MM.1S (cell line): ENCODE measurements around the gene DCANP1.

ENCODE experiments used
- EZH2 ChIP-seq: fragments of 300-600 bp; sonication (generic); optimal IDR thresholded peaks from 2 replicates; pipeline ENCODE3; 2017; ENCODE audit warnings: low read depth, mild to moderate bottlenecking, antibody characterized with exemption, low read length, mixed read lengths
- TF ChIP-seq, protein P1 (sequence below): fragments of 300-600 bp; sonication (generic); IDR thresholded peaks from 2 replicates; pipeline ENCODE4 v1.5.1; 2016; ENCODE audit warnings: antibody characterized with exemption, low read length, mixed read lengths

DNA sequence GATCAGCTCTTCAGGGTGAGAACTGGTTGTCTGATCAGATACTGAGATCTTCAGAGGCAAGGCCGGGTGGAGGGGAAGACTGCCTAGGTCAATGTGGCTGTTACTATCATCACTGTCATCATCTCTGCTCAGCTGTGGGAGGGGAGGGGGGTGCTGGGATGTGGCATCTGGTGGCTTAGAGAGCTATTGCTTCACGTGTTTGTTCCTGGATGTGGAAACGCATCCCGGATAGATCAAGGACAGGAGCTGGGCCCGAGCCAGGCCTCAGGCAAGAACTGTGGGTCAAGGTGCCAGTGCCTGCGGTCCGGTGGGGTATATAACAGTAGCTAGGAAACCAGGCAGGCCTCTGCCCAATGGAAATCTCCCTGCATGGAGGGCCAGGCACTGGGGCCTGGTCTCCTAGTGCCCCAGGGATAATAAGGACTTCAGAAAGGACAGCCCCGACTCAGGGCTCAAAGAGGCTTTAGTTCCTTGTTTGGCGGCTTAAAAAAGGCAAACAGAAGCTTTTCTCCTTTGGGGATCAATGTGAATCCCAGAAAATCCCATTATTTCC lies 35.3 kb upstream of the DCANP1 start:
- TF ChIP-seq, protein P1, sequence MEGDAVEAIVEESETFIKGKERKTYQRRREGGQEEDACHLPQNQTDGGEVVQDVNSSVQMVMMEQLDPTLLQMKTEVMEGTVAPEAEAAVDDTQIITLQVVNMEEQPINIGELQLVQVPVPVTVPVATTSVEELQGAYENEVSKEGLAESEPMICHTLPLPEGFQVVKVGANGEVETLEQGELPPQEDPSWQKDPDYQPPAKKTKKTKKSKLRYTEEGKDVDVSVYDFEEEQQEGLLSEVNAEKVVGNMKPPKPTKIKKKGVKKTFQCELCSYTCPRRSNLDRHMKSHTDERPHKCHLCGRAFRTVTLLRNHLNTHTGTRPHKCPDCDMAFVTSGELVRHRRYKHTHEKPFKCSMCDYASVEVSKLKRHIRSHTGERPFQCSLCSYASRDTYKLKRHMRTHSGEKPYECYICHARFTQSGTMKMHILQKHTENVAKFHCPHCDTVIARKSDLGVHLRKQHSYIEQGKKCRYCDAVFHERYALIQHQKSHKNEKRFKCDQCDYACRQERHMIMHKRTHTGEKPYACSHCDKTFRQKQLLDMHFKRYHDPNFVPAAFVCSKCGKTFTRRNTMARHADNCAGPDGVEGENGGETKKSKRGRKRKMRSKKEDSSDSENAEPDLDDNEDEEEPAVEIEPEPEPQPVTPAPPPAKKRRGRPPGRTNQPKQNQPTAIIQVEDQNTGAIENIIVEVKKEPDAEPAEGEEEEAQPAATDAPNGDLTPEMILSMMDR = no peak
- TF ChIP-seq EZH2 = no peak
